HK-2 (cell line): ENCODE results near the gene AIM2.

Experiments used
- DNase-seq: peaks from one replicate; pipeline ENCODE4 v3.0.0-alpha.2; 2018; ENCODE audit not compliant: unreplicated experiment

AIM2 gene

DNA sequence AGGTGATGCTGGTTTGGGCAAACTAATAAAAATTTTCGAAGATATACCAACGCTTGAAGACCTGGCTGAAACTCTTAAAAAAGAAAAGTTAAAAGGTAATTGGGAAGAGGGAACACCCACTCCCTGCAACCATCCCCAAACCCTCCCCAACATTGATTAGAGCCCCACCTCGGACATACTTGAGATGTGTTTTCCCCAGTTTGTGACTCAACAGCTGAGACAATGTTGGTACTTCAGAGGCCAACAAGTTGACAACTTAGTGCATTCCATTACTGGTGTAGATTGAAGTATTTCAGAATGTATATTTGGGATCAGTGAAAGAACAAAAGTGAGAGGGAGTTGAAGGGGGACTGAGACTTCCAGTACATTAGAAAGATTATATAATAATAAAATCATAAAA lies 61.7 kb downstream of the AIM2 start:
- no peak for DNase-seq

DNA sequence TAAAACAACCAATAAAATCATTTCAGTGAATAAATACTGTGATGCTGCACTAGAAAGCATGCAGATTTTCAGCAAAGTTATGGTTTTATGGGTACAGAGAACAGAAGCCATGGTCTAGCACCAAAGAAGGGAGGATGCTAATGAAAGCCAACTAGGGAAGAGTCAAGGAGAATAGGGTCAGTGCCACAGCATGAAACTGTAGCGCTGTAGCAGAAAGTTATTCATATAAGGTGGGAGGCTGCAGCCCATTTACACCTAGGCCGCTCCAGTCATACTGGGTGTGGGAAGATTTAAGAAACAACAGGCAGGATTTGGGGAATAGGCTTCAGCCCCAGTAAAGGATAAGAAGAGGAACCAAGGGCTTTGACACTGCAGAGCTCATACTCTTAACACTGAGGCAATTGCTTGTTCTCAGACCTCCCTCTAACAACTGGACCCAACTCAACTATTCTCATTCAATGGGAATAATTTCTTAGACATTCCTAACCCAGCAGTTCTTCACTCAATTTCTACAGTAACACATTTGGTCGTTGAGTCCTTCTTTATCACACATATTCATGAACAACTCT lies 62.5 kb downstream of the AIM2 start:
- DNase-seq, result no peak

DNA sequence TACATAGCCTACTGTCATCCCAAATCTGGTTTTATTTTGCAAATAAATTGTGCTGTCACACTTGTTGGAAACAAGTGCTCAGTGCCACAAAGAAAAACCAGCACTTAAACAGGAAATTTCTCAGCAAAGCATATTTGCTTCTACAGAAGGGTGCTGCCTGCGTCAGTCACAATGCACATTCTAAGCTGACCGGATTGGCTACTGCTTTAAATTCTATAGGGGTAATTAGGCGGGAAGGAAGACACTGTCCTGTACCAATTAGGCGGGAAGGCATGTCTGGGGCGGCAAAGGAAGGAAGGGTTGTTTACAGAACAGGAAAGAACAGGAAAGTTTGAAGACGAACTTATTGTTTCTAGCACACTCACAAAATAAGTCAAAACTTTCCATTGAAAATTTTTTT lies 64.1 kb downstream of the AIM2 start:
- DNase-seq, result no peak
